Common myeloid progenitor, CD34-positive (primary cell): Measurements from ENCODE around the gene FAM163B.

Experiments used
- CTCF ChIA-PET: fragments of 350-600 bp; sonication (Branson Sonifier 250); formaldehyde crosslinking; loops from one replicate; lab custom pipeline; 2021; ENCODE audit warnings: antibody characterized with exemption; lab: Charles Lee
- POLR2A ChIA-PET: fragments of 350-600 bp; sonication (Branson Sonifier 250); formaldehyde crosslinking; loops from one replicate; lab custom pipeline; 2021; ENCODE audit warnings: antibody characterized with exemption; lab: Charles Lee
- DNase-seq, 3 donors: peaks; one replicate each; pipeline versions ENCODE4 v3.0.0 to v3.0.0-alpha.2; 2013
- H3K27ac ChIP-seq, 2 experiments: 1 replicate in 1 of 2; 2 replicates in 1 of 2; pipeline ENCODE4 v1.7.0; 2013; ENCODE audit warnings: inconsistent platforms in 2 of 2, low read length in 2 of 2, mild to moderate bottlenecking in 2 of 2, low read depth in 1 of 2, moderate library complexity in 1 of 2; ENCODE audit not compliant: severe bottlenecking in 2 of 2, insufficient read depth in 1 of 2, poor library complexity in 1 of 2
- H3K27me3 ChIP-seq, 5 experiments: replicated peaks in 2 of 5; 1 replicate in 3 of 5; 2 replicates in 2 of 5; pipeline versions ENCODE4 v1.6.1 to v1.7.0; 2013; ENCODE audit warnings: low read length in 4 of 5, mild to moderate bottlenecking in 2 of 5, moderate library complexity in 2 of 5, inconsistent platforms in 1 of 5; ENCODE audit not compliant: insufficient read depth in 5 of 5, control insufficient read depth in 4 of 5
- H3K36me3 ChIP-seq, 4 experiments: 1 replicate in 2 of 4; 2 replicates in 2 of 4; pipeline versions ENCODE4 v1.6.1 to v1.7.0; 2013; ENCODE audit warnings: low read length in 3 of 4, control low read depth in 1 of 4, mild to moderate bottlenecking in 1 of 4; ENCODE audit not compliant: control insufficient read depth in 4 of 4, insufficient read depth in 4 of 4
- H3K4me1 ChIP-seq, 4 experiments: 1 replicate in 3 of 4; 2 replicates in 1 of 4; pipeline versions ENCODE4 v1.6.1 to v1.7.1; 2013; ENCODE audit warnings: low read length in 3 of 4, mild to moderate bottlenecking in 3 of 4, control low read depth in 1 of 4, inconsistent platforms in 1 of 4, moderate library complexity in 1 of 4; ENCODE audit not compliant: control insufficient read depth in 4 of 4, insufficient read depth in 4 of 4; ENCODE audit errors: control extremely low read depth in 1 of 4
- H3K4me3 ChIP-seq, 7 experiments: 1 replicate in 4 of 7; 2 replicates in 3 of 7; pipeline versions ENCODE4 v1.5.1 to v1.7.0; 2013; ENCODE audit warnings: mild to moderate bottlenecking in 7 of 7, low read length in 6 of 7, moderate library complexity in 6 of 7, inconsistent platforms in 2 of 7, low read depth in 2 of 7, control low read depth in 1 of 7; ENCODE audit not compliant: insufficient read depth in 4 of 7, control insufficient read depth in 1 of 7; ENCODE audit errors: extremely low read depth in 1 of 7
- H3K9me3 ChIP-seq, 5 experiments: 1 replicate in 4 of 5; 2 replicates in 1 of 5; pipeline versions ENCODE4 v1.6.1 to v1.7.1; 2013; ENCODE audit warnings: low read length in 4 of 5, mild to moderate bottlenecking in 2 of 5, inconsistent platforms in 1 of 5, low read depth in 1 of 5, moderate library complexity in 1 of 5; ENCODE audit not compliant: control insufficient read depth in 4 of 5, insufficient read depth in 2 of 5; ENCODE audit errors: control extremely low read depth in 1 of 5
- WGBS: methylation state at CpG from one replicate; pipeline ENCODE4 v1.1.5; 2013; ENCODE audit not compliant: insufficient coverage; 5-methylcytosine and 5-hydroxymethylcytosine counted together

The FAM163B gene

DNA sequence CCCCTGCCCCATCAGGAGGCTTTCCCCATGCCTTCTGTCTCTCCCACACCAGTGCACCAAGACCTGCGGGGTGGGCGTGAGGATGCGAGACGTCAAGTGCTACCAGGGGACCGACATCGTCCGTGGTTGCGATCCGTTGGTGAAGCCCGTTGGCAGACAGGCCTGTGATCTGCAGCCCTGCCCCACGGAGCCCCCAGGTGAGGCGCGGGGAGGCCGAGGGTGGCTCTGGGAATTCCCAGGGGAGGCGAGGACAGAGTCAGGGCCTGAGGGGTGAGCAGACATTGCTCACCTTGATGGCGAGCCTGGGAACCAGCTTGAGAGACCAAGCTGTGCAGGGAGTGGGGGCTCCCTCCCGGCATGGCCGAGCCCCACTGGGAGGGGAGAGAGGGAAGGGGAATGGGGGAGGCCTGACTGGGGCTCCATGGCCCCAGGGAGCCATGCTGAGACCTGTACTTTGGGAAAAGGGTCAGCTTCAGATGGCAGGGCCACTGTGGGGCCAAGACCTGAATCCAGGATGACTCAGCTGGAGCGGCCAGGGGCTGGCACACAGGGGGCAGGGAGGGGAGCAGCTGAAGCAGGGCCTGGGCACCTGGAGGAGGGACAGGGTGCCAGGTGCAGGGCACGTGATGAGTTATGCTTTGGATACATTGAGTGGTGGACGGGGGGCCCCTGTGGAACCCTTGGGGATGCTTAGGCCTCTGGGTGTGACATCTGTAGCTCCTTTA, 35.2 kb downstream of the FAM163B start:
- H3K9me3 ChIP-seq, result no peaks in the 10 kb centered on the region
- peaks cover 0 to 22% (median 12%) of the 10 kb centered on the region in 4 experiments for H3K4me1 ChIP-seq
- ChIA-PET CTCF (no interaction called here), POLR2A (no interaction called here)
- H3K27me3 ChIP-seq, result peaks cover 0 to 57% (median 4%) of the 10 kb centered on the region in 5 experiments
- H3K27ac ChIP-seq, result no peak overlapping the region
- H3K36me3 ChIP-seq, result no peaks in the 10 kb centered on the region
- WGBS, result 98% methylated on average over 19 of the region's 21 CpGs
- DNase-seq, result no peak
- H3K4me3 ChIP-seq, result no peak overlapping the region

DNA sequence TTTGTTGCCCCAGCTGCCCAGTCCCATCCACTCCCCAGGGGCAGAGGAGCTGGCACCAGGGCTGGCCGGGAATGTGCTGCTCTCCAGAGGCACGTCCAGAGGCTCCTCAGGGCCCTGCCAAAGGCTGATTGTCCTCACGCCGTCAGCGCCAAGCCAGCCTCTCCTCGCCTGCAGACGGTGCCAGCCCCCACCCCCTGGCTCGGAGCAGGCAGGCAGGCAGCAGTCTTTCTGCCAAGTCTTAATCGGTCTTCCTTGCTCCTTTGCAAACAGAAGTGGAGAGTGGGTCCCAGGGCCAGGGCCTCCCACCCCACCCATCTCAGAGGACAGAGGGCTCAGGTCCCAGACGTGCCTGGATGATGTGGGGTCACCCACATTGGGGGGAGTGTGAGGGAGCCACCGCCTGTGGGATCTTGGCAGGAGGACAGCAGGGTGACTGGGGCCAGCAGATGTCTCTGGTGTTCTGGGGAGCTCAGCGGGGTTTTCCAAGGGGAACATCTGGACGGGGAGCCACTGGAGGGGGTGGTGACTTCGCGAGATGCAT, 36.3 kb downstream of the FAM163B start:
- H3K27me3 ChIP-seq, result peaks cover 0 to 49% (median 2%) of the 10 kb centered on the region in 5 experiments
- no peak overlapping the region for H3K4me3 ChIP-seq
- ChIA-PET CTCF (no interaction called here), POLR2A (interaction anchor here (0.5 kb wide), 1 partner anchor 715 kb away, joined by 3 read pairs; no protein-coding TSS in a partner anchor)
- H3K4me1 ChIP-seq, result peaks cover 0 to 18% (median 10%) of the 10 kb centered on the region in 4 experiments
- WGBS, result 97% methylated on average over 13 of the region's 15 CpGs
- H3K36me3 ChIP-seq, result no peaks in the 10 kb centered on the region
- DNase-seq, result no peak
- H3K9me3 ChIP-seq, result no peaks in the 10 kb centered on the region
- H3K27ac ChIP-seq, result no peak overlapping the region

DNA sequence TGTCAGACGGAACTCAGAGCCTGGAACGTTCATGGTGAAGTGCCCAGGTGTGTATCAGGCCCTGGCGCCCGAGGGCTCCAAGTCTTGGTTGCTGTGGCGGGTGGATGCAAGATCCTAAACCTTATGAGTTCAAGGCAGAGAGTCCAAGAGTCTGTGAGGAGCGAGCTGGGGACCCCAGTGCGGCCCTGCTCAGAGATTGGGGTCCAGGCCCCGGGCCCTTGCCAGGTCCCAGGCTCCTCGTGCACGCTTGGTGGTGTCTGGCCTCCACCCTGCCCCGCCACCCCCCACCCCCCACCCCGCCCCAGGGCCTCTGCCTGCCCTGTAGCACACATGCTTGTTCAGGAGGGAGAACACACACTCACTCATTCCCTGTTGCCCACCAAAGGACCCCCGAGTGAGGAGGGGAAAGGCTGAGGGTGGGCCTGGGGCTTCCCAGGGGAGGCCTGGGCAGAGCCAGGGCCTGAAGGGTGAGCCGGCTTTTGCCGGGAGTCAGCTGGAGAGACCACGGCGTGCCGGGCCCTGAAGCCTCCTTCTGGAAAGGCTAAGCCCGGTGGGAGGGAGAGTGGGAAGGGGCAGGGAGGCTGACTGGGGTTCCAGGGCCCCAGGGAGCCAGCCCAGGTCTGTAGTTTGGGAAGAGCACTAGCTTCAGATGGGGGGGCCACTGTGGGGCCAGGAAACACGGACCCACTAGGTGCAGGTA, 37.1 kb downstream of the FAM163B start:
- POLR2A ChIA-PET, result no interaction called here
- H3K9me3 ChIP-seq, result no peaks in the 10 kb centered on the region
- H3K36me3 ChIP-seq, result no peaks in the 10 kb centered on the region
- peaks cover 0 to 43% (median 2%) of the 10 kb centered on the region in 5 experiments for H3K27me3 ChIP-seq
- CTCF ChIA-PET, result no interaction called here
- DNase-seq, result no peak
- H3K27ac ChIP-seq, result no peak overlapping the region
- H3K4me3 ChIP-seq, result no peak overlapping the region
- peaks cover 0 to 18% (median 9%) of the 10 kb centered on the region in 4 experiments for H3K4me1 ChIP-seq
- 100% methylated on average over 8 of the region's 20 CpGs for WGBS

DNA sequence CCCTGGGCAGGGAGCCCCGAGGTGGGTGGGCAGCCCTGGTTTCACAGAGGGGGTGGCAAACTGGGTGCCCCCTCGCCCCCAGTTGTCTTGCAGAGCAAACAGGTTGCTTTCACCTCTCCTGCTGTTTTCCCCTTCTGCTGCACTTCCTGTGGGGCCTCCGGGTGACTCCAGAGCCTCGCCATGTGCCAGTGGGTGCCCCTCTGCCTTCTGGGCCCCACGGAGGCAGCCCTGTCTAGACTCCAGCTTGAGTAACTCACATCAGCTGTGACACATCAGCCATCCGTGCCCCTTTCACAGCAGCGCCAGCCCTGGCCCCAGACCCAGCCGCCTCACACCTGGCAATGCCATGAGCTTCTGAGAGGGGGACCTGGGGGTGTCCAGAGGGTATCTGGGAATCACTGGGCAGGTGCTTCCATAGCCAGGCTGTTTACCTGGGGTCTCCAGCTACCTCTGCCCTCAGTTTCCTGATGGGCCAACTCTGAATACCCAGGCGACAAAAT, 37.7 kb downstream of the FAM163B start:
- Histone ChIP-seq H3K27me3 (peaks cover 0 to 39% (median 2%) of the 10 kb centered on the region in 5 experiments), H3K36me3 (no peaks in the 10 kb centered on the region), H3K9me3 (no peaks in the 10 kb centered on the region), H3K4me3 (no peak overlapping the region), H3K27ac (no peak overlapping the region), H3K4me1 (peaks cover 0 to 12% (median 5%) of the 10 kb centered on the region in 4 experiments)
- CTCF ChIA-PET, result no interaction called here
- 67% methylated on average over 6 of the region's 9 CpGs for WGBS
- no peak for DNase-seq
- POLR2A ChIA-PET, result no interaction called here

DNA sequence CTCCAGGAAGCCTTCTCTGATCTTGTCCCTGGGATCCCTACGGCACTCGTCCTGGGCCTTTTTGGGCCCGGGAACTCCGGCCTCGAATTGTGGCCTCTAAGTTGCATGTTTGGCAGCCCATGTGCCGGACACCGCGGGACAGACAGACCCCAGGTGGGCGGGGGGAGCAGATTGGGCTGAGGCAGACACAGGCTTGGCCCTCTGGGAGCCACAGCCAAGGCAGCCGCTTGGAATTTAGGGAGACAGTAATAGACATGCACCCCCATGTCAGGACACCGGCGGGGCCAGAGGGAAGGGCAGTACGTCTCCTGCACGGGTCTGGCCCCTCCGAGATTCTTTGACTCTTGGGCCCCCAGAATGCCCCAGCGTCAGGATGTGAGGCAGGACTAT, 38.5 kb downstream of the FAM163B start:
- H3K4me1 ChIP-seq, result peaks cover 0 to 6% (median 1%) of the 10 kb centered on the region in 4 experiments
- no peak overlapping the region for H3K27ac ChIP-seq
- H3K4me3 ChIP-seq, result no peak overlapping the region
- ChIA-PET CTCF (no interaction called here), POLR2A (no interaction called here)
- no peaks in the 10 kb centered on the region for H3K36me3 ChIP-seq
- no peaks in the 10 kb centered on the region for H3K9me3 ChIP-seq
- H3K27me3 ChIP-seq, result peaks cover 0 to 33% (median 0%) of the 10 kb centered on the region in 5 experiments
- WGBS, result 87% methylated on average over 13 of the region's 16 CpGs
- DNase-seq, result no peak

DNA sequence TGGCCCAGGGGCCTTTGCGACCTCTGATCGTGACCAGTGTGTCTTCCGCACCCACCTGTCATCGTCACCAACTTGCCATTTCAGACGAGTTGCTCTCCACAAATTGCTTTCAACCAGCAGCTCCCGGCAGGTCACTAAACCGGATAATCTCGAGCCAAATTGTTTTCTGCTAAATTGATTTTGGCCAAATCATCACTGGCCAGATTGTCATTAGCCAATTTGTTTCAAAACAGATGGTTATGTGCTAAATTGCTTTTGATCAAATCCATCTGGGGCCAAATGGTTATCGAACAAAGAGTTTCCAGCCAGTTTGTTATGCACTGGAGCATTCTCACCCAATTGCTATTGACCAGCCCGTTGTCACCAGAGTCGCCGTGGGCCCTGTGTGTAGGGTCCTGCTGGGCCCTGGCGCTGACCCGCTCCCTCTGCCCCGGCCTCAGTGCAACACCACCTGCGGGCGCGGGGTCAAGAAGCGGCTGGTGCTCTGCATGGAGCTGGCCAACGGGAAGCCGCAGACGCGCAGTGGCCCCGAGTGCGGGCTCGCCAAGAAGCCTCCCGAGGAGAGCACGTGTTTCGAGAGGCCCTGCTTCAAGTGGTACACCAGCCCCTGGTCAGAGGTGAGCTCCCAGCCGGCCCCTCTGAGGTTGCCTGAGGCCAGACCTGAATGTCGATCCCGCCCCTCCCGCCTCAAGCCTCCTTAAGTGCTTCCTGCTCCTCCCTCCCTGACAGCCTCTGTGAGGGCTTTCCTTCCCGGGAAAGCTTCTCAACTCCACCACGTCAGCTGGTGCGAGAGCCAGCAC, 39.1 kb downstream of the FAM163B start:
- H3K4me3 ChIP-seq, result no peak overlapping the region
- H3K9me3 ChIP-seq, result no peaks in the 10 kb centered on the region
- H3K4me1 ChIP-seq, result peaks cover 0 to 5% (median 1%) of the 10 kb centered on the region in 4 experiments
- 66% methylated on average over 36 of the region's 36 CpGs for WGBS
- CTCF ChIA-PET, result no interaction called here
- no peak overlapping the region for H3K27ac ChIP-seq
- no peak for DNase-seq
- POLR2A ChIA-PET, result no interaction called here
- H3K27me3 ChIP-seq, result peaks cover 0 to 34% (median 0%) of the 10 kb centered on the region in 5 experiments
- no peaks in the 10 kb centered on the region for H3K36me3 ChIP-seq
